Astrocyte (in vitro differentiated cells and primary cell): ENCODE measurements around the gene ADIG.

ENCODE experiments used
- CTCF ChIP-seq: IDR thresholded peaks from 2 replicates; pipeline ENCODE4 v1.5.1; 2011; ENCODE audit warnings: low read depth, mild to moderate bottlenecking, inconsistent platforms, low read length, moderate library complexity; ENCODE audit not compliant: insufficient read depth
- EZH2 ChIP-seq: IDR thresholded peaks from 2 replicates; pipeline ENCODE4 v1.6.1; 2012; ENCODE audit warnings: mild to moderate bottlenecking, low read length, inconsistent platforms; ENCODE audit not compliant: insufficient read depth

GRCh38 chr20:38589967-38590675, 9.1 kb downstream of the ADIG start:
- no peak for TF ChIP-seq CTCF
- no peak for TF ChIP-seq EZH2
